Measurements from ENCODE around the gene MCOLN2.

Gene MCOLN2

GRCh38 chr1:84896279-84896678 is 100.6 kb downstream of the MCOLN2 start:
- Histone ChIP-seq H2AFZ (ENCODE audit: low read length, unreplicated experiment) (no peak overlapping the region), H3K4me1 (ENCODE audit: control insufficient read depth, insufficient read depth, low read length, unreplicated experiment) (no peaks in the 10 kb centered on the region), H3K27ac (ENCODE audit: low read depth, low read length) (no peak overlapping the region), H3K36me3 (ENCODE audit: insufficient read depth, low read length) (no peaks in the 10 kb centered on the region), H3K79me2 (ENCODE audit: control insufficient read depth, insufficient read depth, low read length, unreplicated experiment) (no peaks in the 10 kb centered on the region), H3K4me3 (ENCODE audit: low read depth, low read length) (no peak overlapping the region), H3K27me3 (ENCODE audit: insufficient read depth, low read length) (peaks cover 53% of the 10 kb centered on the region)

GRCh38 chr1:84892705-84893618 is 104.0 kb downstream of the MCOLN2 start, which contains the start of gene LPAR3:
Gene LPAR3, minus strand, starts transcription at chr1:84893206. Its CDS starts 27,086 bp downstream, at chr1:84866120.
- peak within 1 kb of the TSS; percentile 66 for H2AFZ ChIP-seq (ENCODE audit: low read length, unreplicated experiment)
- peaks cover 53% of the 10 kb centered on the region for H3K27me3 ChIP-seq (ENCODE audit: insufficient read depth, low read length)

DNA sequence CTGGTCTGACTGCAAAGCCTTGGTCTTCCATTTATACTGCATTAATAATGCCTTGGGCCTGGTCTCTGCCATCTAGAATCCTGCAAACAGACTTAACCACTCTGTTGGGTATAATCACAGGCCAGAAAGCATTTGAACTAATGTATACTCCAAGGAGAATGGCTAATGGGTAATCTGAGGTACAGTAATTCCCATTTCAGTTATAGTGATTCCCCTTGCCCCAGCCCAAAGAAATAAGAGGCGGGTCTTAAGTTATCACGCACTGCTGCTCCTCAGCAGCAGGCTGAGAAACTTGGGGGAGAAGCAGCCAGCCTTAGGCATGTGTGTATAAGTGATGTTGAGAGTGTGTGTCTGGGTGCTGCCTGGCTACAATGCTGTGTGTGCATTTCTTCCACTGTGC is 106.3 kb downstream of the MCOLN2 start:
- Histone ChIP-seq H3K4me3 (ENCODE audit: low read depth, low read length) (no peak overlapping the region), H2AFZ (ENCODE audit: low read length, unreplicated experiment) (no peak overlapping the region), H3K36me3 (ENCODE audit: insufficient read depth, low read length) (no peaks in the 10 kb centered on the region), H3K27me3 (ENCODE audit: insufficient read depth, low read length) (peaks cover 38% of the 10 kb centered on the region), H3K79me2 (ENCODE audit: control insufficient read depth, insufficient read depth, low read length, unreplicated experiment) (no peaks in the 10 kb centered on the region), H3K4me1 (ENCODE audit: control insufficient read depth, insufficient read depth, low read length, unreplicated experiment) (peaks cover 3% of the 10 kb centered on the region), H3K27ac (ENCODE audit: low read depth, low read length) (no peak overlapping the region)

More at GRCh38 chr1:84892705-84893618, 104.0 kb downstream of the MCOLN2 start, which contains the start of gene LPAR3:
- H3K36me3 ChIP-seq (ENCODE audit: insufficient read depth, low read length): no peaks in the 10 kb centered on the region
- H3K4me3 ChIP-seq (ENCODE audit: low read depth, low read length): peak within 1 kb of the TSS; percentile 72
- no peaks in the 10 kb centered on the region for H3K79me2 ChIP-seq (ENCODE audit: control insufficient read depth, insufficient read depth, low read length, unreplicated experiment)
- no peak within 1 kb of the TSS for H3K27ac ChIP-seq (ENCODE audit: low read depth, low read length)
- no peaks in the 10 kb centered on the region for H3K4me1 ChIP-seq (ENCODE audit: control insufficient read depth, insufficient read depth, low read length, unreplicated experiment)

DNA sequence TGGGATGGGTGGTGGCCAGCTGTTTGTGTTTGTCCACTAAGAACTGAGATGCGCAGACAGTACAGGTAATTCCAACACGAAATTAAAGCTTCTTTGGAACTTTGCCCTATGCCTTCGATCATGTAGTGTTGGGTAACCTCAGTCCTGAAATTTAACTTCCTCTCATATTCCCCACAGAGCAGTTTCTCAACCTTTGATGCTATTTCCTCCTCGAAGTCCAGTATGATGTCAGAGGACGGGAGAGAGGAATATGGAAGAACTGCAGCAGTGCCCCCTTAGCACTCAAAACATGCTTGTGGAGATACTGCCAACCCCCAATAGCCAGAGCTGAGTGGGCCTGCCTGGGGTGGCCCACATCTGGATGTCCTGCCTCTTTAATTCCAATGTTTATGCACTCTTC is 107.5 kb downstream of the MCOLN2 start:
- no peak overlapping the region for H2AFZ ChIP-seq (ENCODE audit: low read length, unreplicated experiment)
- H3K27ac ChIP-seq (ENCODE audit: low read depth, low read length): no peak overlapping the region
- no peaks in the 10 kb centered on the region for H3K36me3 ChIP-seq (ENCODE audit: insufficient read depth, low read length)
- no peak overlapping the region for H3K4me3 ChIP-seq (ENCODE audit: low read depth, low read length)
- H3K27me3 ChIP-seq (ENCODE audit: insufficient read depth, low read length): peaks cover 26% of the 10 kb centered on the region
- H3K79me2 ChIP-seq (ENCODE audit: control insufficient read depth, insufficient read depth, low read length, unreplicated experiment): no peaks in the 10 kb centered on the region
- H3K4me1 ChIP-seq (ENCODE audit: control insufficient read depth, insufficient read depth, low read length, unreplicated experiment): peaks cover 13% of the 10 kb centered on the region

DNA sequence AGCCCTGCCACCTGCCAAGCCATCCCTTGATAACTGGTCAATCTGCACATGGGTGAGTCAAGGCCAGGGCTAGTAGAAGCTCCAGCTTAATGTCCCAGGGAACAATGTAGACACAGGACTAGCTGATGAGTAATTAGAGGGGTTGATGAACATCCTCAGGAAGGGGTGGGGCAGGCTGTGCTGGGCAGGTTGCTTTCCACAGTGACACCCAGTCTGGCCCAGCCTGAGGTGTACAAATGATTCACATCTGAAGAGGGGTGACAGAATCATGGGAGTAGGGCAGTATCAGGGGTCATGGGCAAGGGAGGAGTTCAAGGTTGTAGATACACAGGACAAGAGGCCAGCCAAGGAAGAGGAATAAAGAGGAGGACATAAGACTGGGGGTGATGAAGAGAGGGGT is 108.2 kb downstream of the MCOLN2 start:
- Histone ChIP-seq H3K36me3 (ENCODE audit: insufficient read depth, low read length) (no peaks in the 10 kb centered on the region), H3K27me3 (ENCODE audit: insufficient read depth, low read length) (peaks cover 20% of the 10 kb centered on the region), H3K79me2 (ENCODE audit: control insufficient read depth, insufficient read depth, low read length, unreplicated experiment) (no peaks in the 10 kb centered on the region), H3K4me1 (ENCODE audit: control insufficient read depth, insufficient read depth, low read length, unreplicated experiment) (peaks cover 16% of the 10 kb centered on the region), H3K27ac (ENCODE audit: low read depth, low read length) (no peak overlapping the region), H2AFZ (ENCODE audit: low read length, unreplicated experiment) (no peak overlapping the region), H3K4me3 (ENCODE audit: low read depth, low read length) (no peak overlapping the region)

DNA sequence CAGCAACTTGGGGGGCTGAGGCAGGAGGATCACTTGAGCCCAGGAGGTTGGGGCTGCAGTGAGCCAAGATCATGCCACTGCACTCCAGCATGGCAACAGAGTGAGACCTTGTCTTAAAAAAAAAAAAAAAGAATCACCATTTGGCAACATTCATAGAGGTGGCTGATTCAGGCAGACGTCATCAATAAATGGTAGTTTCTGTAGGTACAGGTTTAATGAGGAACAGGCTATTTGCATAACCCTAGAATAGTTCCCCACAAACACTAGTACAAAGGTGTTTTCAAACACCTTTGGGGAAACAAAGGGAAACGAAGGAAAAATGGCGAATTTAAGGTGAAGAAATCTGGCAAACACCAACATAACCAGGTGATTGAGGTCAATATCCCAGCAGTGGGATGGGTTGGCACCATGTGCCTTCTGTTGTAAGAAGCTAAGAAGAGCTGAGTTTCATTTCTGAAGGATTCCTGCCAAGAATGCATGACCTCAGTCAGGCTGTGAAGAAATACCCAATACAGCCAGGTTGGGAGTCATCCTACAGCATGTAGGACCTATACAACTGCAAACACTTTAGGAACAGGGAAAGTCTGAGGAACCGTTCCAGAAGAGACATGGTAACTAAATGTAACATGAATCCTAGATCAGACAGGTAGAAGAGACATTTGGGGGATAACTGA is 109.5 kb downstream of the MCOLN2 start:
- Histone ChIP-seq H3K4me3 (ENCODE audit: low read depth, low read length) (no peak overlapping the region), H2AFZ (ENCODE audit: low read length, unreplicated experiment) (no peak overlapping the region), H3K36me3 (ENCODE audit: insufficient read depth, low read length) (no peaks in the 10 kb centered on the region), H3K27ac (ENCODE audit: low read depth, low read length) (no peak overlapping the region), H3K79me2 (ENCODE audit: control insufficient read depth, insufficient read depth, low read length, unreplicated experiment) (no peaks in the 10 kb centered on the region), H3K27me3 (ENCODE audit: insufficient read depth, low read length) (peaks cover 6% of the 10 kb centered on the region), H3K4me1 (ENCODE audit: control insufficient read depth, insufficient read depth, low read length, unreplicated experiment) (peaks cover 16% of the 10 kb centered on the region)

- Histone ChIP-seq H2AFZ (ENCODE audit: low read length, unreplicated experiment) (no peak overlapping the region), H3K27ac (ENCODE audit: low read depth, low read length) (no peak overlapping the region), H3K4me1 (ENCODE audit: control insufficient read depth, insufficient read depth, low read length, unreplicated experiment) (peaks cover 16% of the 10 kb centered on the region), H3K4me3 (ENCODE audit: low read depth, low read length) (no peak overlapping the region), H3K36me3 (ENCODE audit: insufficient read depth, low read length) (no peaks in the 10 kb centered on the region), H3K79me2 (ENCODE audit: control insufficient read depth, insufficient read depth, low read length, unreplicated experiment) (no peaks in the 10 kb centered on the region), H3K27me3 (ENCODE audit: insufficient read depth, low read length) (no peaks in the 10 kb centered on the region)
Observed at GRCh38 chr1:84885469-84885868, 111.4 kb downstream of the MCOLN2 start.

DNA sequence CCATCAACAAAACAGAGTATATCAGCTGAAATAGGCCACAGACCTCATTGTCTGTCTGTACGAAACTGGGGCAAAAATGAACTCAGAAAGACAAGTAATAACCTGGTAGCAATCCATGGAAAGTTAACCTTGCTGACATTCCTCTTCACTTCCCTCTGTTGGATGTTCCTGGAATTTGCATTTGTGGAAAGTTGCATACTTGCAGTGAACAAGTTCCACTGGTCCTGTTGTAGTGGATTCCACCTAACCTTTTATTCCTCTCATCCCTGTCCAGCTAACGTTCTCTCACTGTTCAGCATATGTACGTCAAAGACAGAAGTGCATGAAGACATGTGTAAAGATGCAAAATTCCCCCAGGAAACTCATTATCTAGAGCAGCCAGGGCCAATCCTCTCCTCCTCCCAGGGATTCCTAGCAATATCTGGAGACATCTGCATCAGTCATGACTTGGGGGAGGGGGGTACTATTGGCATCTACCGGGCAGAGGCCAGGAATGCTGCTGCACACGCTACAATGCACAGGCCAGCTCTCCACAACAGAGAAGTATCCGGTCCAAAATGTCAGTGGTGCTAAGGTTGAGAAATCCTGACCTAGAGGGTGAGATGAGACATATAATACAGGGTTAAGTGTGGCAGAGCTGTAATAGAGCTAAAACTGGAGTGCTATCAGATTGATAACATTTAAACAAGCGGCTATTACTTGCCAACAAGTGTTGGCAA is 112.1 kb downstream of the MCOLN2 start:
- Histone ChIP-seq H3K4me1 (ENCODE audit: control insufficient read depth, insufficient read depth, low read length, unreplicated experiment) (peaks cover 16% of the 10 kb centered on the region), H3K79me2 (ENCODE audit: control insufficient read depth, insufficient read depth, low read length, unreplicated experiment) (no peaks in the 10 kb centered on the region), H3K36me3 (ENCODE audit: insufficient read depth, low read length) (no peaks in the 10 kb centered on the region), H2AFZ (ENCODE audit: low read length, unreplicated experiment) (no peak overlapping the region), H3K27me3 (ENCODE audit: insufficient read depth, low read length) (no peaks in the 10 kb centered on the region), H3K27ac (ENCODE audit: low read depth, low read length) (no peak overlapping the region), H3K4me3 (ENCODE audit: low read depth, low read length) (no peak overlapping the region)

GRCh38 chr1:84883286-84883685 is 113.6 kb downstream of the MCOLN2 start:
- H3K27ac ChIP-seq (ENCODE audit: low read depth, low read length): no peak overlapping the region
- no peaks in the 10 kb centered on the region for H3K79me2 ChIP-seq (ENCODE audit: control insufficient read depth, insufficient read depth, low read length, unreplicated experiment)
- H3K4me3 ChIP-seq (ENCODE audit: low read depth, low read length): no peak overlapping the region
- H3K36me3 ChIP-seq (ENCODE audit: insufficient read depth, low read length): no peaks in the 10 kb centered on the region
- peaks cover 16% of the 10 kb centered on the region for H3K4me1 ChIP-seq (ENCODE audit: control insufficient read depth, insufficient read depth, low read length, unreplicated experiment)
- H2AFZ ChIP-seq (ENCODE audit: low read length, unreplicated experiment): no peak overlapping the region
- H3K27me3 ChIP-seq (ENCODE audit: insufficient read depth, low read length): no peaks in the 10 kb centered on the region

DNA sequence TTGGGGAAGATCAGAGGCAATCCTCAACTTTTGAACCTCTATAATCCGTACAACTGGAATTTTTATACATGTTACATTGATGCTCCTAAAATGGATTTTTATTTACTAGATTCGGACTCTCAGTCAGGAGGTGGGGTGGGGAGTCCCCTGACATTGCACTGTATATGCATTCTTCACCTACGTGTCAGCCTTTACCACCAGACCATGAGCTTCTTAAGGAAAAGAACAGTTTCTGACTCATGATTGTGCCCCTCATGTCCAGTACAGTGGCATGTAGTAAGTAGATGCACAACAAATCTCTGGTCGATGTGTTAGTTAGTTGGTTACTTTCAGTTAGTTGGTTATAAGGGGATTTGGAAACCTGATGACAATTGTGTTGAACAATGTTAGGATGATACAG is 119.3 kb downstream of the MCOLN2 start:
- no peak overlapping the region for H2AFZ ChIP-seq (ENCODE audit: low read length, unreplicated experiment)
- H3K79me2 ChIP-seq (ENCODE audit: control insufficient read depth, insufficient read depth, low read length, unreplicated experiment): no peaks in the 10 kb centered on the region
- no peaks in the 10 kb centered on the region for H3K4me1 ChIP-seq (ENCODE audit: control insufficient read depth, insufficient read depth, low read length, unreplicated experiment)
- H3K27me3 ChIP-seq (ENCODE audit: insufficient read depth, low read length): peaks cover 5% of the 10 kb centered on the region; the same call in 1 of the 2 replicates
- no peaks in the 10 kb centered on the region for H3K36me3 ChIP-seq (ENCODE audit: insufficient read depth, low read length)
- H3K4me3 ChIP-seq (ENCODE audit: low read depth, low read length): no peak overlapping the region
- H3K27ac ChIP-seq (ENCODE audit: low read depth, low read length): no peak overlapping the region

Measured in ACC112 (cell line).